Measurements from ENCODE around the gene PHTF2. TPM values are rescaled to one million over a fixed set of nuclear protein-coding genes. Genes with fewer than 3 reads are reported as not detected.

PHTF2 gene
- total and polyA plus RNA-seq, 7 experiments from 2014 or later: 5.9 to 42.1 (median 20.4) TPM

- Histone ChIP-seq H3K27me3 (ENCODE audit: control insufficient read depth in 2 of 2, insufficient read depth in 2 of 2, low read length in 2 of 2) (no peaks in the 10 kb centered on the region), H3K9me3 (ENCODE audit: control insufficient read depth in 2 of 3, low read length in 3 of 3) (no peaks in the 10 kb centered on the region), H3K36me3 (ENCODE audit: control insufficient read depth in 2 of 3, insufficient read depth in 3 of 3, low read length in 3 of 3) (peaks cover 0 to 4% (median 0%) of the 10 kb centered on the region in 3 experiments), H3K4me1 (ENCODE audit: control insufficient read depth in 2 of 2, insufficient read depth in 2 of 2, low read length in 2 of 2) (no peaks in the 10 kb centered on the region), H3K27ac (ENCODE audit: low read depth, low read length) (no peak overlapping the region), H3K4me3 (ENCODE audit: low read length) (no peak overlapping the region)
- no peak for DNase-seq
- no peak for ATAC-seq
- H3K27ac Mint-ChIP-seq: peak overlapping the region in 4 of 9 donors; percentile 9 to 59 (median 30)
- no peaks in the 10 kb centered on the region for H3K27me3 Mint-ChIP-seq
- H3K4me3 Mint-ChIP-seq: no peak overlapping the region
- peaks cover 2 to 11% (median 7%) of the 10 kb centered on the region in 7 donors for H3K4me1 Mint-ChIP-seq
- H3K36me3 Mint-ChIP-seq: peaks cover 0 to 29% (median 10%) of the 10 kb centered on the region in 5 donors
- intact Hi-C loops (cut with micrococcal nuclease): loop anchor here in 1 of 2 donors (10.0 kb wide), 1 partner anchor 136 kb away; the partner anchor contains the start of genes PHTF2 and TMEM60
- ChIA-PET POLR2A (no interaction called here), CTCF (interaction anchor here (0.7 kb wide), 1 partner anchor 25 kb away, joined by 3 read pairs; no protein-coding TSS in a partner anchor)
- H3K9me3 Mint-ChIP-seq: no peaks in the 10 kb centered on the region
Observed at GRCh38 chr7:77930496-77930895, 131.9 kb downstream of the PHTF2 start.

GRCh38 chr7:77931841-77932240 lies 133.3 kb downstream of the PHTF2 start:
- intact Hi-C loops (cut with micrococcal nuclease): loop anchor here in 1 of 2 donors (10.0 kb wide), 1 partner anchor 137 kb away; the partner anchor contains the start of genes PHTF2 and TMEM60
- H3K27ac Mint-ChIP-seq: peak overlapping the region in 2 of 9 donors; percentile 9 to 37

DNA sequence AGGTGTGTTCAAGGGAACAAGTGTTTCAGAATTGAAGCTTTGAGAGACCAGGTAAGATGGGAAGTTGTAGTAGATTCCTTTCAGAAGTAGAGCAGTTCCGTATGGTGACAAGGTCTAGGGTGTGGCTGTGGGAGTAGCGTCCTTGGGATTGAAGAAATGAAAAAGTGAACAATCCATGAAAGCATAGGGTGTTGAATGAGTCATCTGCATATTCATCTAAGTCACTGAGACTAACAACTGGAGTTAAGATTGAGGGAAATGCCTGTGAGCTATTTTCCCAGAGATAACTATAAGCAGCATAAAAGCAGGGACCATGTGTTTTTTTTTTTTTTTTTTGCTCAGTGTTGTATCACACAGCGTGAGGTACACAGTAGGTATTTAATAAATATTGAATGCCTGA lies 134.8 kb downstream of the PHTF2 start:
- Histone ChIP-seq H3K27ac (ENCODE audit: low read depth, low read length) (no peak overlapping the region), H3K36me3 (ENCODE audit: control insufficient read depth in 2 of 3, insufficient read depth in 3 of 3, low read length in 3 of 3) (peaks cover 0 to 4% (median 0%) of the 10 kb centered on the region in 3 experiments), H3K27me3 (ENCODE audit: control insufficient read depth in 2 of 2, insufficient read depth in 2 of 2, low read length in 2 of 2) (no peaks in the 10 kb centered on the region), H3K4me1 (ENCODE audit: control insufficient read depth in 2 of 2, insufficient read depth in 2 of 2, low read length in 2 of 2) (no peaks in the 10 kb centered on the region), H3K4me3 (ENCODE audit: low read length) (no peak overlapping the region), H3K9me3 (ENCODE audit: control insufficient read depth in 2 of 3, low read length in 3 of 3) (no peaks in the 10 kb centered on the region)
- peak overlapping the region in 2 of 9 donors; percentile 4 to 8 for H3K27ac Mint-ChIP-seq
- POLR2A ChIA-PET: no interaction called here
- no peak overlapping the region for H3K4me3 Mint-ChIP-seq
- CTCF ChIA-PET: interaction anchor here (1.2 kb wide), 1 partner anchor 276 kb away, joined by 3 read pairs; no protein-coding TSS in a partner anchor
- no peaks in the 10 kb centered on the region for H3K27me3 Mint-ChIP-seq
- no peak for DNase-seq
- ATAC-seq: no peak
- peaks cover 5 to 16% (median 11%) of the 10 kb centered on the region in 7 donors for H3K4me1 Mint-ChIP-seq
- no peaks in the 10 kb centered on the region for H3K9me3 Mint-ChIP-seq
- H3K36me3 Mint-ChIP-seq: peaks cover 0 to 20% (median 9%) of the 10 kb centered on the region in 5 donors
- intact Hi-C loops (cut with micrococcal nuclease): loop anchor here in 1 of 2 donors (10.0 kb wide), 1 partner anchor 139 kb away; the partner anchor contains the start of genes PHTF2 and TMEM60

More at GRCh38 chr7:77931841-77932240, 133.3 kb downstream of the PHTF2 start:
- H3K9me3 Mint-ChIP-seq: no peaks in the 10 kb centered on the region
- ATAC-seq: no peak
- CTCF ChIA-PET: no interaction called here
- peaks cover 5 to 16% (median 11%) of the 10 kb centered on the region in 7 donors for H3K4me1 Mint-ChIP-seq
- Histone ChIP-seq H3K9me3 (ENCODE audit: control insufficient read depth in 2 of 3, low read length in 3 of 3) (no peaks in the 10 kb centered on the region), H3K4me3 (ENCODE audit: low read length) (no peak overlapping the region), H3K4me1 (ENCODE audit: control insufficient read depth in 2 of 2, insufficient read depth in 2 of 2, low read length in 2 of 2) (no peaks in the 10 kb centered on the region), H3K27ac (ENCODE audit: low read depth, low read length) (no peak overlapping the region), H3K36me3 (ENCODE audit: control insufficient read depth in 2 of 3, insufficient read depth in 3 of 3, low read length in 3 of 3) (peaks cover 0 to 4% (median 0%) of the 10 kb centered on the region in 3 experiments), H3K27me3 (ENCODE audit: control insufficient read depth in 2 of 2, insufficient read depth in 2 of 2, low read length in 2 of 2) (no peaks in the 10 kb centered on the region)
- peaks cover 0 to 29% (median 10%) of the 10 kb centered on the region in 5 donors for H3K36me3 Mint-ChIP-seq
- POLR2A ChIA-PET: no interaction called here
- DNase-seq: no peak
- no peaks in the 10 kb centered on the region for H3K27me3 Mint-ChIP-seq
- no peak overlapping the region for H3K4me3 Mint-ChIP-seq

GRCh38 chr7:77935652-77936348 lies 137.2 kb downstream of the PHTF2 start:
- DNase-seq: no peak
- no peak overlapping the region for H3K27ac ChIP-seq (ENCODE audit: low read depth, low read length)
- ChIA-PET CTCF (interaction anchor here (1.0 kb wide), 1 partner anchor 152 kb away, joined by 6 read pairs; no protein-coding TSS in a partner anchor), POLR2A (no interaction called here)
- Mint-ChIP-seq H3K36me3 (peaks cover 0 to 6% (median 3%) of the 10 kb centered on the region in 5 donors), H3K27ac (peak overlapping the region in 2 of 9 donors; percentile 38 to 64), H3K4me1 (peaks cover 5 to 16% (median 11%) of the 10 kb centered on the region in 7 donors), H3K9me3 (no peaks in the 10 kb centered on the region), H3K27me3 (no peaks in the 10 kb centered on the region), H3K4me3 (peak overlapping the region in 4 of 10 donors; percentile 15 to 52 (median 34))
- ATAC-seq: no peak
- H3K9me3 ChIP-seq (ENCODE audit: control insufficient read depth in 2 of 3, low read length in 3 of 3): no peaks in the 10 kb centered on the region
- H3K27me3 ChIP-seq (ENCODE audit: control insufficient read depth in 2 of 2, insufficient read depth in 2 of 2, low read length in 2 of 2): no peaks in the 10 kb centered on the region
- intact Hi-C loops (cut with micrococcal nuclease): loop anchor here (1.0 to 10.0 kb wide), 6 partner anchors 136 to 279 kb away; partner anchors contain the start of genes PHTF2 (in 1 of the 2) and TMEM60 (in 1 of the 2)
- H3K4me1 ChIP-seq (ENCODE audit: control insufficient read depth in 2 of 2, insufficient read depth in 2 of 2, low read length in 2 of 2): no peaks in the 10 kb centered on the region
- H3K4me3 ChIP-seq (ENCODE audit: low read length): no peak overlapping the region
- H3K36me3 ChIP-seq (ENCODE audit: control insufficient read depth in 2 of 3, insufficient read depth in 3 of 3, low read length in 3 of 3): no peaks in the 10 kb centered on the region

- Histone ChIP-seq H3K4me3 (ENCODE audit: low read length) (no peak overlapping the region), H3K36me3 (ENCODE audit: control insufficient read depth in 2 of 3, insufficient read depth in 3 of 3, low read length in 3 of 3) (no peaks in the 10 kb centered on the region), H3K4me1 (ENCODE audit: control insufficient read depth in 2 of 2, insufficient read depth in 2 of 2, low read length in 2 of 2) (no peaks in the 10 kb centered on the region), H3K27ac (ENCODE audit: low read depth, low read length) (no peak overlapping the region), H3K27me3 (ENCODE audit: control insufficient read depth in 2 of 2, insufficient read depth in 2 of 2, low read length in 2 of 2) (no peaks in the 10 kb centered on the region), H3K9me3 (ENCODE audit: control insufficient read depth in 2 of 3, low read length in 3 of 3) (no peaks in the 10 kb centered on the region)
- H3K36me3 Mint-ChIP-seq: peaks cover 8 to 22% (median 12%) of the 10 kb centered on the region in 5 donors
- no peak overlapping the region for H3K27ac Mint-ChIP-seq
- ChIA-PET POLR2A (no interaction called here), CTCF (no interaction called here)
- no peaks in the 10 kb centered on the region for H3K27me3 Mint-ChIP-seq
- peaks cover 8 to 14% (median 9%) of the 10 kb centered on the region in 7 donors for H3K4me1 Mint-ChIP-seq
- ATAC-seq (no peak), DNase-seq (no peak)
- no peak overlapping the region for H3K4me3 Mint-ChIP-seq
- intact Hi-C loops (cut with micrococcal nuclease): loop anchor here (1.0 to 5.0 kb wide), 3 partner anchors 100 to 1237 kb away; no protein-coding TSS in a partner anchor
- H3K9me3 Mint-ChIP-seq: no peaks in the 10 kb centered on the region
Observed at GRCh38 chr7:77940647-77941046, 142.1 kb downstream of the PHTF2 start.

DNA sequence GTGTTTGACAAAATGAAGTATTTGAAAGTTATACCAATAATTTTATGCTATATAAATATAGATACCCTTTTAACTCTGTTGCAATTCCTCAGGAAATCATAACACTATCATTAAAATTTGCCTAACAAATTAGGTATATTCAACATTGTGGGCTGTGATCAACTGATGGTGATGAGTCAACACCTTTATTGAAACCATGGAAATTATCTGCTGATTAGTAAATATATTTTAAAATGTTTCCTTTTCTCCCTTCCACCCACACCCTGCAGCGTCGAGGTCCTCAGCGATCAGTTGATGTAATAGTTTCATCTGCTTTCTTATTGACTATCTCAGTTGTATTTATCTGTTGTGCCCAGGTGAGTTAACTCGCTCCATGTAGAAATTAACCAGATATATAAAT lies 143.9 kb downstream of the PHTF2 start:
- H3K27me3 Mint-ChIP-seq: no peaks in the 10 kb centered on the region
- no peaks in the 10 kb centered on the region for H3K9me3 Mint-ChIP-seq
- ATAC-seq (no peak), DNase-seq (no peak)
- Histone ChIP-seq H3K4me3 (ENCODE audit: low read length) (no peak overlapping the region), H3K9me3 (ENCODE audit: control insufficient read depth in 2 of 3, low read length in 3 of 3) (no peaks in the 10 kb centered on the region), H3K4me1 (ENCODE audit: control insufficient read depth in 2 of 2, insufficient read depth in 2 of 2, low read length in 2 of 2) (no peaks in the 10 kb centered on the region), H3K27ac (ENCODE audit: low read depth, low read length) (no peak overlapping the region), H3K36me3 (ENCODE audit: control insufficient read depth in 2 of 3, insufficient read depth in 3 of 3, low read length in 3 of 3) (no peaks in the 10 kb centered on the region), H3K27me3 (ENCODE audit: control insufficient read depth in 2 of 2, insufficient read depth in 2 of 2, low read length in 2 of 2) (no peaks in the 10 kb centered on the region)
- H3K4me1 Mint-ChIP-seq: peaks cover 6 to 11% (median 6%) of the 10 kb centered on the region in 7 donors
- H3K27ac Mint-ChIP-seq: peak overlapping the region in 1 of 9 donors; percentile 34
- H3K36me3 Mint-ChIP-seq: peaks cover 8 to 22% (median 12%) of the 10 kb centered on the region in 5 donors
- no peak overlapping the region for H3K4me3 Mint-ChIP-seq
- CTCF ChIA-PET: no interaction called here
- POLR2A ChIA-PET: no interaction called here
- intact Hi-C loops (cut with micrococcal nuclease): loop anchor here in 1 of 2 donors (5.0 kb wide), 1 partner anchor 1235 kb away; no protein-coding TSS in a partner anchor

All from naive thymus-derived CD4-positive, alpha-beta T cell (primary cell).